Activated CD8-positive, alpha-beta T cell treated with anti-CD3 and anti-CD28 coated beads for 36 hours (primary cell): ENCODE results near the gene AMY2A. TPM values are rescaled to one million over a fixed set of nuclear protein-coding genes. Genes with fewer than 3 reads are reported as not detected.
A peak's percentile ranks its signal among the peaks of the same experiment; 100 is the strongest.
"Not testable (repeated sequence)": the region's sequence is repeated elsewhere in the genome, so short reads cannot be mapped to it uniquely, and the experiment has no call there.

Experiments
- ATAC-seq: fragments of 200-7000 bp; cut with Tn5 transposase; one replicate; pipeline ENCODE4 v1.10.0; 2021; ENCODE audit warnings: mild to moderate bottlenecking, moderate library complexity
- CTCF ChIA-PET: fragments of 350-600 bp; sonication (Branson Sonifier 250); formaldehyde crosslinking; loops from one replicate; lab custom pipeline; 2021; ENCODE audit warnings: antibody characterized with exemption; lab: Charles Lee
- POLR2A ChIA-PET: fragments of 350-600 bp; sonication (Branson Sonifier 250); formaldehyde crosslinking; loops from one replicate; lab custom pipeline; 2021; ENCODE audit warnings: antibody characterized with exemption; lab: Charles Lee
- DNase-seq: peaks from one replicate; pipeline ENCODE4 v3.0.0-alpha.2; 2020
- H3K27ac Mint-ChIP-seq: one replicate; pipeline ENCODE4 v1.8.0; 2021; ENCODE audit warnings: mild to moderate bottlenecking, mixed read lengths
- H3K27me3 Mint-ChIP-seq: one replicate; pipeline ENCODE4 v1.8.0; 2021; ENCODE audit warnings: mixed read lengths
- H3K36me3 Mint-ChIP-seq: one replicate; pipeline ENCODE4 v1.8.0; 2021; ENCODE audit warnings: low read depth, mixed read lengths
- H3K4me1 Mint-ChIP-seq: one replicate; pipeline ENCODE4 v1.8.0; 2021; ENCODE audit warnings: low read depth, mixed read lengths
- H3K4me3 Mint-ChIP-seq: one replicate; pipeline ENCODE4 v1.8.0; 2021; ENCODE audit warnings: mild to moderate bottlenecking, moderate library complexity, mixed read lengths
- H3K9me3 Mint-ChIP-seq: one replicate; pipeline ENCODE4 v1.8.0; 2021; ENCODE audit warnings: mixed read lengths
- CTCF ChIP-seq: fragments of 200-600 bp; IDR thresholded peaks from one replicate; pipeline ENCODE4 v1.8.0; 2022; ENCODE audit warnings: antibody characterized with exemption, mild to moderate bottlenecking
- intact Hi-C: fragments of 100-400 bp; cut with micrococcal nuclease; formaldehyde crosslinking; loops from one replicate; pipeline ENCODE4 v1.10.0; 2022
- total RNA-seq, 2 experiments: library from RNA; stranded (reverse); gene quantifications; one replicate each; pipeline ENCODE4 v1.2.3, GENCODE V29; 2021

Gene AMY2A
- total RNA-seq, result not detected

- CTCF ChIA-PET, ATAC-seq, H3K4me3 Mint-ChIP-seq, H3K9me3 Mint-ChIP-seq, DNase-seq, H3K36me3 Mint-ChIP-seq, POLR2A ChIA-PET, H3K27me3 Mint-ChIP-seq, H3K4me1 Mint-ChIP-seq, H3K27ac Mint-ChIP-seq, intact Hi-C loops: not testable (repeated sequence)
Observed at GRCh38 chr1:103616994-103617477, at the start of gene AMY2A. TSS of gene AMY2A (plus strand) at chr1:103617427. CDS start at chr1:103617441, 14 bp downstream.

- Mint-ChIP-seq H3K27me3 (no peaks in the 10 kb centered on the region), H3K9me3 (peaks cover 2% of the 10 kb centered on the region), H3K4me1 (no peaks in the 10 kb centered on the region), H3K27ac (no peak overlapping the region), H3K36me3 (peaks cover 14% of the 10 kb centered on the region), H3K4me3 (no peak overlapping the region)
- no peak for DNase-seq
- intact Hi-C loops, result no loop called here
- ChIA-PET CTCF (no interaction called here), POLR2A (no interaction called here)
- ATAC-seq, result no peak
- TF ChIP-seq CTCF, result no peak
Observed at GRCh38 chr1:103569493-103569892, 47.7 kb upstream of the AMY2A start.

- CTCF ChIA-PET, H3K27ac Mint-ChIP-seq, DNase-seq, ATAC-seq, POLR2A ChIA-PET, H3K4me1 Mint-ChIP-seq, intact Hi-C loops, H3K4me3 Mint-ChIP-seq, H3K27me3 Mint-ChIP-seq, H3K9me3 Mint-ChIP-seq: not testable (repeated sequence)
- H3K36me3 Mint-ChIP-seq, result peaks cover 14% of the 10 kb centered on the region
Observed at GRCh38 chr1:103571289-103571688, 45.9 kb upstream of the AMY2A start, which contains the start of gene AMY2B. TSS of gene AMY2B (plus strand) at chr1:103571589. CDS start at chr1:103571603, 14 bp downstream.

- no peaks in the 10 kb centered on the region for H3K27me3 Mint-ChIP-seq
- H3K36me3 Mint-ChIP-seq, result peaks cover 7% of the 10 kb centered on the region
- CTCF ChIA-PET, result no interaction called here
- peaks cover 2% of the 10 kb centered on the region for H3K4me1 Mint-ChIP-seq
- DNase-seq, result no peak
- no peak for ATAC-seq
- H3K4me3 Mint-ChIP-seq, result no peak overlapping the region
- H3K9me3 Mint-ChIP-seq, result no peaks in the 10 kb centered on the region
- peak overlapping the region; percentile 44 for H3K27ac Mint-ChIP-seq
- no peak for TF ChIP-seq CTCF
- intact Hi-C loops, result no loop called here
- POLR2A ChIA-PET, result no interaction called here
Observed at GRCh38 chr1:103576065-103576464, 41.2 kb upstream of the AMY2A start.

GRCh38 chr1:103576784-103577183, 40.4 kb upstream of the AMY2A start:
- H3K4me3 Mint-ChIP-seq, H3K36me3 Mint-ChIP-seq, H3K9me3 Mint-ChIP-seq, H3K4me1 Mint-ChIP-seq, intact Hi-C loops, CTCF ChIA-PET, ATAC-seq, H3K27ac Mint-ChIP-seq, DNase-seq, H3K27me3 Mint-ChIP-seq, POLR2A ChIA-PET: not testable (repeated sequence)

- POLR2A ChIA-PET, result no interaction called here
- CTCF ChIA-PET, result no interaction called here
- intact Hi-C loops, result no loop called here
- no peak for ATAC-seq
- no peaks in the 10 kb centered on the region for H3K27me3 Mint-ChIP-seq
- H3K36me3 Mint-ChIP-seq, result peaks cover 4% of the 10 kb centered on the region
- no peaks in the 10 kb centered on the region for H3K9me3 Mint-ChIP-seq
- TF ChIP-seq CTCF, result no peak
- DNase-seq, result no peak
- H3K4me3 Mint-ChIP-seq, result no peak overlapping the region
- no peaks in the 10 kb centered on the region for H3K4me1 Mint-ChIP-seq
- H3K27ac Mint-ChIP-seq, result no peak overlapping the region
Observed at GRCh38 chr1:103582464-103582863, 34.8 kb upstream of the AMY2A start.
